ENCODE measurements around the gene DRD2.

The DRD2 gene

GRCh38 chr11:113363406-113363805 lies 111.8 kb downstream of the DRD2 start:
- no peak for DNase-seq

Data from OCI-M1 (cell line).